Right lobe of liver (tissue), 4 donors: ENCODE measurements around the gene DDOST.

Experiments used
- POLR2A ChIP-seq: fragments of 450-650 bp; IDR thresholded peaks from one replicate; pipeline ENCODE4 v1.6.1; 2017; ENCODE audit warnings: antibody characterized with exemption, mild to moderate bottlenecking
- TF ChIP-seq, protein P1 (sequence below), 4 donors: fragments of 200-600 bp in 3 of 4; fragments of 450-650 bp in 1 of 4; IDR thresholded peaks; one replicate each; pipeline versions ENCODE4 v1.5.1 to v1.8.0; 2016 to 2022; ENCODE audit warnings: antibody characterized with exemption in 4 of 4, mild to moderate bottlenecking in 2 of 4
- donor health status: DM: no; HTN: no; CAD: no.
- donor health status: DM: no; HTN: no; CAD: no.
- donor health status: DM: no; HTN: yes; CAD: no.

DNA sequence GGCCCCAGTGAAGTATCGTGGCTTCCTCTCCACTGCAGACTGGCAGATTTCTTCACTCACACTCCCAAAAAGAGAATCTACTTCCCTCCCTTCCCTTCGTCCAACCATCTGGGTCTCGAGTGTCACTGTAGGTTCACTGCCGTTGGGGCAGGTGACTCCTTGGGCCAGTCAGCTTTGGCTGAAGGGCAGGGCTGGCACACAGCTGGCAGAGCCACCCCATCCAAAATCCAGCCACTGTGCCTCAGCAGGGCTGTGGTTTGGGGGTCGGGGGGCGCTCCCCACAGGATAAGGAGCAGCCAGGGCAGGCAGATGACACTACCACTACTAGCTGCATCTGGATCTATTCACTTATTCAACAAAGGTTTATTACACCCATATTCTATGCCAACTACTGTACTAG lies 18.1 kb downstream of the DDOST start:
- TF ChIP-seq, protein P1, sequence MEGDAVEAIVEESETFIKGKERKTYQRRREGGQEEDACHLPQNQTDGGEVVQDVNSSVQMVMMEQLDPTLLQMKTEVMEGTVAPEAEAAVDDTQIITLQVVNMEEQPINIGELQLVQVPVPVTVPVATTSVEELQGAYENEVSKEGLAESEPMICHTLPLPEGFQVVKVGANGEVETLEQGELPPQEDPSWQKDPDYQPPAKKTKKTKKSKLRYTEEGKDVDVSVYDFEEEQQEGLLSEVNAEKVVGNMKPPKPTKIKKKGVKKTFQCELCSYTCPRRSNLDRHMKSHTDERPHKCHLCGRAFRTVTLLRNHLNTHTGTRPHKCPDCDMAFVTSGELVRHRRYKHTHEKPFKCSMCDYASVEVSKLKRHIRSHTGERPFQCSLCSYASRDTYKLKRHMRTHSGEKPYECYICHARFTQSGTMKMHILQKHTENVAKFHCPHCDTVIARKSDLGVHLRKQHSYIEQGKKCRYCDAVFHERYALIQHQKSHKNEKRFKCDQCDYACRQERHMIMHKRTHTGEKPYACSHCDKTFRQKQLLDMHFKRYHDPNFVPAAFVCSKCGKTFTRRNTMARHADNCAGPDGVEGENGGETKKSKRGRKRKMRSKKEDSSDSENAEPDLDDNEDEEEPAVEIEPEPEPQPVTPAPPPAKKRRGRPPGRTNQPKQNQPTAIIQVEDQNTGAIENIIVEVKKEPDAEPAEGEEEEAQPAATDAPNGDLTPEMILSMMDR (IDR thresholded peaks at IDR 0.05), result no peak
- TF ChIP-seq POLR2A, result no peak
